Activated CD4-positive, alpha-beta T cell treated with anti-CD3 and anti-CD28 coated beads, Interleukin-2, Interleukin-6, amounts not matched to agents 100 ng/mL and 50 ng/mL, durations not matched to agents 16 hours and 8 hours (primary cell): ENCODE measurements around the gene C22orf39.
"Not testable (repeated sequence)": the region's sequence is repeated elsewhere in the genome, so short reads cannot be mapped to it uniquely, and the experiment has no call there.

Source experiments
- DNase-seq: peaks from one replicate; pipeline ENCODE4 v3.0.0-alpha.2; 2020

The C22orf39 gene

DNA sequence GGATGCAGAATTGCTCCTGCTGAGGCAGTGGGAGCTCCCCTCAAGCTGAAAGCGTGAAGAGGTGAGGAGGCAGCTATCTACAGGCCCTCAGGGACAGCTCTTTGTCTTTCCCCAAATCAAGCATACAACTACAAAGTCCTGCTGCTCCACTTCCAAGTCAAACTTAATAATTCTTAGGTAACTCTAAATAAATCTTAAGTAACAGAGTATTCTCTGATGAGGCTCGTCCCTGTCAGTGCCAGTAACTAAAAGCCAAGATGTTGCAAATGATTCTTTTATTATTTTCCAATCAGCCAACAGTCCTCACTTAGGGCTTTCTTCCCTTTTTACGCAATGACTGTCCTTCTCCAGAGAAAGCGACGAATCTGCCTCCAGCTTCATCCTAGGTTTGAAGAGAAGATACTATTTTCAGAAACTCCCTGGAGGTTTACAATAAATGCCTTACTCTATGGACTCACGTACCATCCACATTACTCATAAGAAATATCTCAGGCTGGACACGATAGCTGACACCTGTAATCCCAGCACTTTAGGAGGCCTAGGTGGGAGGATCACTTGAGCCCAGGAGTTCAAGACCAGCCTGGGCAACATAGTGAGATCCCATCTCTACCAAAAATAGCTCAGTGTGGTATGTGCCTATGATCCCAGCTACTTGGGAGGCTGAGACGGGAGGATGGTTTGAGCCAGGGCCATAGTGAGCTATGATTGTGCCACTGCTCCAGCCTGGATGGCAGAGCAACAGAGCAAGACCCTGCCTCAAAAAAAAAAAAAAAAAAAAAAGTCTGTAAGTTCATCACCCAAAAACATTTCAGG, 3.1 kb upstream of the C22orf39 start:
- DNase-seq = no peak

- no peak for DNase-seq
Observed at GRCh38 chr22:19449422-19449767, 1.9 kb upstream of the C22orf39 start.

DNA sequence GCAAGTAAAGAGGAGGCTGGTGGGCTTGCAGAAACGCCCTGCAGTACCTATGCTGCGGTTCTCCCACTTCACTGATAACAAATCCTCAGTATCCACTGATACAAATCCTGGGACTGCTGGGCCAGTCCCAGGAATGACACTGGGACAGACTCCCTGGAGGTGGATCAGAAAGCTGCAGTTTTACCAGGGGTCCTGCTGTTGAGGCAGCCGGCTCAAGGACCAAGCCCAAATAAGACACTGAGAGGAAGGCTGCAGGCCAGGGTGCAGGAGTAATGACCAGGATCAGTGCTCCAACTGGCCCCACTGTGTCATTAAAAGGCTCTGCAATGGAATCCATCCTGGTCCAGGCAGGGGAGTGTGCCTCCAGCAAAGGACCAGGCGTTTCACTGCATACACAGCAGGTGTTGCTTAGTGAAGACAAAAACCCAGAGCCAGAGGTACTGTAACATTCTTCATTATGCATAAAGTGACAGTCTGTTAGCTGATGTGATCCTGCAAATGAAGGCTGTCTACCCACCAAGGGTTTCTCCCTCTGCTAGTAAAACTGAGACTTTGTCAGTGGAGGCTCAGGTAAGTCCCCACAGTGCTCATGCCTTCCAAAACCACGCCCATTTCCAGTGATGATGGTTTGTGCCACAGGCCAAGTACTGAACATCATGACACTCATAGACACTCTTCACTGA, 1.4 kb upstream of the C22orf39 start:
- DNase-seq = peak; percentile 87

DNA sequence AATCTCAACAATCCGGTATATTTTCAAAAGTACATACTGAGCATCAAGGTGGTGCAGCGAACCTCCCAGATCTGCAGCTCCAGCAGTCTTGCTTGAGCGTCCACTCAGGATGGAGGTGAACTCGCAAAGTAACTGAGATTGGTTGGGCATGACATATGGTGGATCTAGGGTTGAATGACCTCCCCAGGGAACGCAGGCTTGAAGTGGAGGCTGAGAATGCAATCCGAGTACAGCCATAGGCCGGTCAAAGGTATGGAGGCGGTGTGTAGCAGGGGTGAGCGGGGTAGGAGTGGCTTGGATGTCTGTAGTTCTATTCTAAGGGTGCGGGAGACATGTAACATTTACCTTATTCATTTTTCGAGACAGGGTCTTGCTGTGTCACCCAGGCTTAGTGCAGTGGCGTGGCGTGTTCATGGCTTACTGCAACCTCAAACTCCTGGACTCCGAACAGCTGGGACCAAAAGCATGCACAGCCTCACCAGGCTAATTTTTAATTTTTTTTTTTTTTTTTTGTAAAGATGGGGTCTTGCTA, 631 bp upstream of the C22orf39 start:
- peak; percentile 37 for DNase-seq

GRCh38 chr22:19446603-19447329, 745 bp downstream of the C22orf39 start:
- no peak for DNase-seq

- DNase-seq = not testable (repeated sequence)
Observed at GRCh38 chr22:19445279-19445982, 2.1 kb downstream of the C22orf39 start.

DNA sequence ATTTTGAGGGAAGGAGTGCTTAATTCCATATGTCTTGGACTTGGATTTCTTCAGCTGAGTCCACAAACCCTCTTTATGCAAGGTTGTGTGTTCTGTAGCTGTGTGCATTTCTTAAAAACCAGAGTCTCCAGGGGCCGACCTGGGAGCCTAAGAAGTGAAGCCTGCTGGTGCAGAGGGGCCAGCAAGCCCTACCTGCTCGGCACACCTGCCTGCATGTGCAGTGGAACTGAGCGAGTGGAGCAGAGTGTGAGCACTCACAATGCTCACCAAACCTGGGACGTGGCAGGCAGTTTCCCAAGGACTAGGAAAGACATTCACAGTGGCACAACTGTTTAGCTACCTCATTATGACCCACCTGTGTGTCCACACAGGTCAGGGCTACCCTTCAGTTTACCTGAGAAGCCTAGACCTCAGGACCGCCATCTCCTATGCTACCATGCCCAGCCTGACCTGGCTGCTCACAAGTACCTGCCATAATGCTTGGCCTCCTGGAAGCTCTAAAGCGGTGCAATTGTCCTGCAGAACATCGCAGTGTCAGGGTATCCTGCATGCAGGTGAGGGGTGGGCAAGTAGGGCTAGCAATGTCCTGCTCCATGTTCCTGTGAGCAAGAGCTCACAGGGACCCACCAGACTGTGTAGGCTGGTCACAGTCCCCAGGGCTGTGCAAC, 3.8 kb downstream of the C22orf39 start:
- DNase-seq = no peak

DNA sequence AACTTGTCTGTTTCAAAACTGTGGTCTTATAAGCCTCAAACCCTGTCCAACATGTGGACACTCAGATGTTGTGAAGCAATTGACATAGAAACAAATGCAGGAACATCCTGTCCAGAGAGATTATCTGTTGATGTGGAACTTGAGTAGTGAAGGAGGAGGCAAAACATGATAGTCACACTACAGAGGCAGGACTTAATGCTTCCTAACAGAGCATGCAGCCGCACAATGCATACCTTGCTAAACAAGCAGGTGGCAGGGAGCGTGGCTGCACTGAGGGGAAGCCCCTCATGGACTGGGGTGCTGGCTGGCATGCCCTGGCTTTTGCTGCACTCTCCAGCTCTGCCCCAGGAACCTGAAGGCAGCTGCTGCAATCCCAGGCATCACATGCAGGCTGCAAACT, 5.3 kb downstream of the C22orf39 start:
- no peak for DNase-seq

DNA sequence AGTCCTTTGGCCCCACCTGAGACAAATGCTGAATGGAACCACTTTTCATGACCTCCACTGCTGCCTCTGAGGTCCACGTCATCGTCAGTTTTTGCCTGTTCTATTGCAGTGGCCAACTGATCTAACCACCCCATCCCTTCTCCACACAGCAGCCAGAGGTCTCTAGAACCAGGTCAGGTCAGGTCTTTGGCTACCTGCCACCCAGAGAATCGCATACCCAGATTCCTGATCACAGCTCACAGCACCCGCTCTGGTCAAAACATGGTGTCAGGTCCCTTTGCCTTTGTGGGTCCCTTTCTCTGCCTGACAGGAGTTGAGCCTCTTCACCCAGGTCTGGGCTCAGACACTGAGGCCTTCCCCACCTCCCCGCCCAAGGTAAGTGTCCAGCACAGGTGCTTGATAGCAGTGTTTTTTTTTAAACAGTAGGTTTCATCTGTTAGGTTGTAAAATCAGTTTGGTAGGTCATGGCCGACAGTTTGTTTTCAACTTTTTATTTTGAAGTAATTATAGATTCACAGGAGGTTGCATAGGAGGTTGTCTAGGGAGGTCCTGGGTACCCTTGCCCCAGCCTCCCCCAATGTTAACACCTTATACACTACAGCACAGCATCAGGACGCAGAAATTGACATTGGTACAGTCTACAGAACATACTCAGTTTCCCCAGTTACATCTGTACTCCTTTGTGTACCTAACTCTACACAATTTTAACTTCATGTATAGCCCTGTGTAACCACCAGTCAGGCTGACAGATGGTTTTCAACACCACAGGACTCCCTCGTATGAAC, 6.9 kb downstream of the C22orf39 start:
- DNase-seq = no peak

- no peak for DNase-seq
Observed at GRCh38 chr22:19438298-19438697, 9.2 kb downstream of the C22orf39 start.

DNA sequence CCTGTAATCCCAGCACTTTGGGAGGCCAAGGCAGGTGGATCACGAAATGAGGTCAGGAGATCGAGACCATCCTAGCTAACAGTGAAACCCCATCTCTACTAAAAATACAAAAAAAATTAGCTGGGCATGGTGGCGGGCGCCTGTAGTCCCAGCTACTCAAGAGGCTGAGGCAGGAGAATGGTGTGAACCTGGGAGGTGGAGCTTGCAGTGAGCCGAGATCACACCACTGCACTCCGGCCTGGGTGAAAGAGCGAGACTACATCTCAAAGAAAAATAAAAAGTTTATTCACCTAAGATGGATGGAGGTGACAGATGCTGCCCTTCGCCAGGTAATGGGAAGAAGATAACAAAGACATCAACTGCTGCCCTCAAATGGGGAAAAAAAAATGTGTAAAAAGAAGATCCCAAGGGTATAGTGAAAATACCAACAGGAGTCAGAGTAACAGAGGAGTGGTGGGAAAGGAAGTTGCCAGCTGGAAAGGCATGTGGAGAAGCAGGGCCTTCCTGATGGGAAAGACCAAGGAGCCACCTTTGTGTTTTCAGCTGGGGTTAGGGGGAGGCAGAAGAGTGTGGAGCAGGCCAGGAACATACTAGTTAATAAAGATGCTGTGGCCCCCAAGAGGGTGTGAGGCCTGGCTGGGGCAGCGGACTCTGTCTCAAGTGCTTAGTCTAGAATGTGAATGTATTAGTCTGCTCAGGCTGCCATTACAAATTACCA, 10.9 kb downstream of the C22orf39 start:
- DNase-seq = not testable (repeated sequence)

GRCh38 chr22:19434829-19435580, 12.5 kb downstream of the C22orf39 start:
- DNase-seq = no peak

DNA sequence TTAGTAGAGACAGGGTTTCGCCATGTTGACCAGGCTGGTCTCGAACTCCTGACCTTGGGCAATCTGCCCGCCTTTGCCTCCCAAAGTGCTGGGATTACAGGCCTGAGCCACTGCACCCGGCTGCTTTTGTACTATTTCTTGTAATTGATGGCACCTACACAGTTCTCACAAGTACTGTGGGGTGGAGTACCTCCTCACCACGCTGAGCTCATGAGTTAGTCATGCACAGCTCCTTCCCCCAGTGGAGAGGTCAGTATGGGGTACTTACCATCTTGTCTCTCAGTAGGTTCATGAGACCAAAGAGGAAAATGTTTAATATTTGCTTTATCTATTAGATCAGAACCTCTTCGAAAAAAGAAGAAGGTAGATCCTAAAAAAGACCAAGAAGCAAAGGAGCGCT, 13.1 kb downstream of the C22orf39 start:
- DNase-seq = no peak

- peak; percentile 96 for DNase-seq
Observed at GRCh38 chr22:19432133-19432851, 15.2 kb downstream of the C22orf39 start, which contains the start of gene MRPL40. MRPL40 (plus strand) TSS chr22:19432545; CDS start chr22:19432555, 10 bp downstream.

- DNase-seq = peak; percentile 88
Observed at GRCh38 chr22:19431649-19432132, 15.8 kb downstream of the C22orf39 start, which contains the start of gene HIRA. HIRA (minus strand) TSS chr22:19431733; CDS start chr22:19431476, 257 bp downstream.

DNA sequence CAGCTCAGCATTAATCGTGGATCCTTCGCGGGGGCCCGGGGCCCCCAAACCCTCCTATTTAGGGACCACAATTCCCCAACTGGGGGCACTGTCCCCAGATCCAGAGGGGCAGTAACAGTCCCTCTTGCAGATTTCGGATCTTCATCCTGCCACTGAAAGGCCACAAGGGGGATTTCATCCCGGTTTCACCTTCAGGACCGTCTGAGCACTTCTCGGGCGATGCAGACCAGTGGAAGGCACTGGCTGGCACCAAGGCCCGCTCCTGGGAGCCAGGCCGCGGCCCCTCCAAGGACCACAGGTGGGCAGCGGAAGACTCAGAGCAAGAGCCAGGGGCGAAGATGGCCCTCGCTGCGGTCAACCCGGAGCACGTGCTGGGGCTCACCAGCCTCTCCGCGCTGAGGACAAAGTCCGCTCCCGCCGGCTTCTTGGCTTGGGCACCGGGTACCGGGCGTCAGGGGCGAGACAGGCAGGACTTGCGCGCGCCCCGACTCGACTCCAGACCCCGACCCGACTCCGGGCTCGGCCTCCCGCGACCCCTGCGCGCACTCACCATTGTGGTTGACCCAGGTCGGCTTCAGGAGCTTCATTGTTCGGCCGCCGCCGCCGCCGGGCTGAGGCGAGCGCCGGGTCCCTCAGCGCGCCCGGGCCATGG, 16.5 kb downstream of the C22orf39 start:
- DNase-seq = peak; percentile 35

GRCh38 chr22:19429950-19430889, 17.3 kb downstream of the C22orf39 start:
- peak; percentile 59 for DNase-seq
